Endodermal cell (in vitro differentiated cells): ENCODE data around the gene ZBTB7A. TPM values are rescaled to one million over a fixed set of nuclear protein-coding genes. Genes with fewer than 3 reads are reported as not detected.
A peak's percentile ranks its signal among the peaks of the same experiment; 100 is the strongest.

Experiments used
- DNase-seq: peaks from one replicate; pipeline ENCODE4 v3.0.0-alpha.2; 2017
- H3K27ac ChIP-seq: 2 replicates; pipeline ENCODE4 v1.5.1; 2013; ENCODE audit warnings: mild to moderate bottlenecking, low read depth, low read length, moderate library complexity
- H3K27me3 ChIP-seq: 2 replicates; pipeline ENCODE4 v1.6.1; 2013; ENCODE audit warnings: mild to moderate bottlenecking, low read length, moderate library complexity; ENCODE audit not compliant: insufficient read depth, control insufficient read depth, poor library complexity, severe bottlenecking
- H3K36me3 ChIP-seq: 2 replicates; pipeline ENCODE4 v1.7.0; 2013; ENCODE audit warnings: mild to moderate bottlenecking, low read length, moderate library complexity; ENCODE audit not compliant: control insufficient read depth, insufficient read depth
- H3K4me1 ChIP-seq: one replicate; pipeline ENCODE4 v1.7.0; 2013; ENCODE audit warnings: low read length; ENCODE audit not compliant: control insufficient read depth, insufficient read depth
- H3K4me3 ChIP-seq: 2 replicates; pipeline ENCODE4 v1.5.1; 2013; ENCODE audit warnings: mild to moderate bottlenecking, low read length, moderate library complexity
- H3K9ac ChIP-seq: 2 replicates; pipeline ENCODE4 v1.6.1; 2013; ENCODE audit warnings: mild to moderate bottlenecking, low read length, moderate library complexity; ENCODE audit not compliant: poor library complexity, severe bottlenecking; ENCODE audit errors: extremely low read depth
- H3K9me3 ChIP-seq: 2 replicates; pipeline ENCODE4 v1.6.1; 2013; ENCODE audit warnings: mild to moderate bottlenecking, low read length, moderate library complexity; ENCODE audit not compliant: control insufficient read depth
- H3K27ac Mint-ChIP-seq: 2 replicates; pipeline ENCODE4 v1.8.0; 2020; ENCODE audit warnings: mixed read lengths
- H3K27me3 Mint-ChIP-seq: 2 replicates; pipeline ENCODE4 v1.8.0; 2021; ENCODE audit warnings: mild to moderate bottlenecking, mixed read lengths; ENCODE audit not compliant: insufficient read depth
- H3K36me3 Mint-ChIP-seq: 2 replicates; pipeline ENCODE4 v1.8.0; 2020; ENCODE audit warnings: low read depth, mixed read lengths
- H3K4me1 Mint-ChIP-seq: 2 replicates; pipeline ENCODE4 v1.8.0; 2020; ENCODE audit warnings: mixed read lengths
- H3K4me3 Mint-ChIP-seq: 2 replicates; pipeline ENCODE4 v1.8.0; 2020; ENCODE audit warnings: mild to moderate bottlenecking, moderate library complexity, mixed read lengths
- H3K9me3 Mint-ChIP-seq: 2 replicates; pipeline ENCODE4 v1.8.0; 2020; ENCODE audit warnings: mild to moderate bottlenecking, mixed read lengths
- CTCF ChIP-seq: fragments of 200-600 bp; sonication (generic); conservative IDR thresholded peaks from 2 replicates; pipeline ENCODE4 v1.5.0; 2021; ENCODE audit warnings: antibody characterized with exemption, mild to moderate bottlenecking
- WGBS, 2 experiments: methylation state at CpG; one replicate each; pipeline versions ENCODE4 v1.1.5 to v1.1.7; 2013; ENCODE audit warnings: missing lambda C conversion rate in 2 of 2, mixed read lengths in 1 of 2; ENCODE audit not compliant: insufficient coverage in 1 of 2, insufficient read length in 1 of 2; 5-methylcytosine and 5-hydroxymethylcytosine counted together
- total RNA-seq, 2 donors: library from RNA; stranded (reverse); fragmentation: NEBNext Ultra II Directional in 1 of 2; extraction: Animal tissue kit (Norgen Biotek cat#: 25700) in 1 of 2; gene quantifications; 2 replicates in 1 of 2; 3 replicates in 1 of 2; pipeline ENCODE4 v1.2.1, GENCODE V29; 2021

The ZBTB7A gene
- total RNA-seq, 2 donors from 2014 or later = 19.2 to 22.1 TPM

- H3K27me3 ChIP-seq = no peaks in the 10 kb centered on the region
Measured at GRCh38 chr19:4075373-4075772, 8.7 kb upstream of the ZBTB7A start.

GRCh38 chr19:4071610-4072009 lies 4.9 kb upstream of the ZBTB7A start:
- Histone ChIP-seq H3K36me3 (no peaks in the 10 kb centered on the region), H3K27ac (no peak overlapping the region), H3K4me1 (no peaks in the 10 kb centered on the region), H3K27me3 (peaks cover 26% of the 10 kb centered on the region), H3K9ac (no peak overlapping the region), H3K9me3 (no peaks in the 10 kb centered on the region), H3K4me3 (no peak overlapping the region)
- no peak overlapping the region for H3K27ac Mint-ChIP-seq
- H3K9me3 Mint-ChIP-seq = no peaks in the 10 kb centered on the region
- no peaks in the 10 kb centered on the region for H3K36me3 Mint-ChIP-seq
- no peaks in the 10 kb centered on the region for H3K4me1 Mint-ChIP-seq
- 97 to 100% methylated on average over 3 of the region's 3 CpGs for WGBS, 2 experiments
- H3K27me3 Mint-ChIP-seq = peaks cover 20% of the 10 kb centered on the region
- no peak for TF ChIP-seq CTCF
- DNase-seq = no peak
- H3K4me3 Mint-ChIP-seq = no peak overlapping the region

More at GRCh38 chr19:4075373-4075772, 8.7 kb upstream of the ZBTB7A start:
- WGBS, 2 experiments = 87 to 90% methylated on average over 8 to 9 of the region's 9 CpGs
- DNase-seq = no peak
- Histone ChIP-seq H3K36me3 (no peaks in the 10 kb centered on the region), H3K4me1 (no peaks in the 10 kb centered on the region), H3K27ac (no peak overlapping the region), H3K4me3 (no peak overlapping the region), H3K9me3 (no peaks in the 10 kb centered on the region), H3K9ac (no peak overlapping the region)
- Mint-ChIP-seq H3K27ac (no peak overlapping the region), H3K36me3 (no peaks in the 10 kb centered on the region), H3K4me1 (no peaks in the 10 kb centered on the region), H3K9me3 (no peaks in the 10 kb centered on the region), H3K27me3 (no peaks in the 10 kb centered on the region), H3K4me3 (no peak overlapping the region)
- TF ChIP-seq CTCF = no peak

- WGBS, 2 experiments = 71 to 72% methylated on average over 8 to 12 of the region's 12 CpGs
- Histone ChIP-seq H3K4me3 (no peak overlapping the region), H3K36me3 (no peaks in the 10 kb centered on the region), H3K9me3 (no peaks in the 10 kb centered on the region), H3K9ac (no peak overlapping the region), H3K4me1 (no peaks in the 10 kb centered on the region), H3K27me3 (peaks cover 26% of the 10 kb centered on the region), H3K27ac (no peak overlapping the region)
- Mint-ChIP-seq H3K4me1 (no peaks in the 10 kb centered on the region), H3K27me3 (peaks cover 20% of the 10 kb centered on the region), H3K4me3 (no peak overlapping the region), H3K9me3 (no peaks in the 10 kb centered on the region), H3K27ac (no peak overlapping the region), H3K36me3 (no peaks in the 10 kb centered on the region)
- no peak for TF ChIP-seq CTCF
- DNase-seq = peak; percentile 50
Measured at GRCh38 chr19:4069331-4069959, 2.7 kb upstream of the ZBTB7A start.
